Measurements from ENCODE around the gene TNFRSF1B. TPM values are rescaled to one million over a fixed set of nuclear protein-coding genes. Genes with fewer than 3 reads are reported as not detected.
A peak's percentile ranks its signal among the peaks of the same experiment; 100 is the strongest.

TNFRSF1B gene
- total RNA-seq, 2 donors from 2014 or later: 58.7 to 59.7 TPM

DNA sequence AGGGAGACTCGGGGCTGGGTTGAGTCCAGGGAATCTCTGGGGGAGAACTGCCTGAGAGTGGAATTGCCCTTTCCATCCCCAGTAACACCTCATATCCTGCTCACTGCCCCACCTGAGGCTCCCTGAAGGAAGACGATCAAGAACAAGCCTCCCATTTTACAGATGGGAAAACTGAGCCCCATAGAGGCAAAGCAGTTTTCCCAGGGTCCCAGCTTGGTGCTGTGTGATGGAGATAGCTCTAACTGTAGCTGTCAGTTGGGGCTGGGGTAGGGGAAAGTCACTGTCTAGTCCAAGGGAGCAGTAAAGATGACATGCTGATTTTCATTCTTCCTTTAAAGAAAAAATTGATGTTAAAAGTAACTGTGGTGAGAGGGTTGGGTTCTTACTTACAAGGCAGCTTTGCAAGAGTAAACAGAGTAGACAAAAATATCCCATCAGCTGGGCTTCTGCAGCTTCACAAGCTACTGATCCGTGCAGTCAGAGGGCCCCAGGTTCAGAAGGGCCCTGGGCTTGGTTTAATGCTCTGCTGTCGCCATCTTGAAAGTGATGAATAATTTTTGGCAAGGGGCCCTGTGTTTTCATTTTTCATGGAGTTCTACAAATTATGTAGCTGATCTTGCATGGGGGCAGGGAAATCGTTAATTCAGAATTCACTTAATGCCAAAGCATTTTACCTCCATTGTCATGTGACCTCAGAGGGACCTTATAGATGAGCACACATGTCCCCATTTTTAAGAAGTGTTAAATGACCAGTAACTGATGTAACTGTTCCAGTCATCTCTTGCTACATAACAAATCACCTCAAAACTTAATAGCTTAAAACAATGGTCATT lies 17.6 kb upstream of the TNFRSF1B start:
- Histone ChIP-seq H3K36me3 (no peaks in the 10 kb centered on the region), H3K4me3 (no peak overlapping the region), H3K27me3 (replicated peaks; ENCODE audit: insufficient read depth) (no peaks in the 10 kb centered on the region), H3K27ac (no peak overlapping the region), H3K9me3 (no peaks in the 10 kb centered on the region), H3K4me1 (ENCODE audit: control insufficient read depth in 1 of 2, low read depth in 2 of 2) (peaks cover 11 to 12% of the 10 kb centered on the region in 2 donors)
- no peak for TF ChIP-seq CTCF (IDR thresholded peaks at IDR 0.05)
- DNase-seq (ENCODE audit: low spot score): no peak
- no peak for ATAC-seq (ENCODE audit: insufficient number of reproducible peaks, low FRiP score, low read depth)

DNA sequence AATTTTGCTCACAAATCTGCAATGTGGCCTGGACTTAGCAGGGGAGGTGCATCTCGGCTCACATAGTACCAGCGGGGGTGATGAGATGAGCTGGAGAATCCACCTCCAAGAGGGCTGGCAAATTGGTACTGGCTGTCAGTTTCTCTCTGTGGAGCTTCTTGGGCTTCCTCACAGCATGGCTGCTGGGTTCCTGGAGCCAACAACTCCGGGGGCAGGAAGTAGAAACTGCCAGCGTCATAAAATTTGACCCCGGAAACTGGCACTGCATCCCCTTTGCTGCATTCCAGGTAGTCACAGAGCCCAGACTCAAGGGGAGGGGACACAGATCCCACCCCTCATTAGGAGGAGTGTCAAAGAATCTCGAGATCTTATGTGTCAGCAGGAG lies 17.0 kb upstream of the TNFRSF1B start:
- ATAC-seq (ENCODE audit: insufficient number of reproducible peaks, low FRiP score, low read depth): no peak
- TF ChIP-seq CTCF (IDR thresholded peaks at IDR 0.05): no peak
- H3K4me1 ChIP-seq (ENCODE audit: control insufficient read depth in 1 of 2, low read depth in 2 of 2): peaks cover 10 to 11% of the 10 kb centered on the region in 2 donors
- no peak for DNase-seq (ENCODE audit: low spot score)
- H3K9me3 ChIP-seq: no peaks in the 10 kb centered on the region
- H3K36me3 ChIP-seq: no peaks in the 10 kb centered on the region
- no peak overlapping the region for H3K27ac ChIP-seq
- H3K4me3 ChIP-seq: no peak overlapping the region
- no peaks in the 10 kb centered on the region for H3K27me3 ChIP-seq (replicated peaks; ENCODE audit: insufficient read depth)

- Histone ChIP-seq H3K4me1 (ENCODE audit: control insufficient read depth in 1 of 2, low read depth in 2 of 2) (peaks cover 10 to 11% of the 10 kb centered on the region in 2 donors), H3K9me3 (no peaks in the 10 kb centered on the region), H3K27me3 (replicated peaks; ENCODE audit: insufficient read depth) (no peaks in the 10 kb centered on the region), H3K4me3 (no peak overlapping the region), H3K36me3 (no peaks in the 10 kb centered on the region), H3K27ac (no peak overlapping the region)
- no peak for DNase-seq (ENCODE audit: low spot score)
- TF ChIP-seq CTCF (IDR thresholded peaks at IDR 0.05): no peak
- no peak for ATAC-seq (ENCODE audit: insufficient number of reproducible peaks, low FRiP score, low read depth)
Observed at GRCh38 chr1:12150456-12151200, 16.2 kb upstream of the TNFRSF1B start.

DNA sequence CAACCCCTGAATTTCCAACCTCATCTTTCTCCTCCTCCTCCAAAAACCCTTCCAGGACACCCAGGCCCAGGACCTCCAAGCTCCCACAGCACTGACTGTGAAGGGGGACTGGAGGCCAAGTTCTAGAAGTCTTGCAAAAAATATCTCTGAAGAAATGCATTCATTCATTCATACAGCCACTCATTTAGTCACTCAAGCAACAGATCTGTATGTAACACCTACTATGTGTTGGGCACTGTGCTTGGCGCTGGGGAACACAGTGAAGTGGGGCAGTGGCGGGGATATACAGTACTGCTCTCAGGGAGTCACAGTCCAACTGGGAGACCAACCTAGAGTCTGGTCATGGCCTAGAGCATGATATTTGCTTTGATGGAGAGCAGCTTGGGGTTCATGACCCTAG lies 15.3 kb upstream of the TNFRSF1B start:
- DNase-seq (ENCODE audit: low spot score) (no peak), ATAC-seq (ENCODE audit: insufficient number of reproducible peaks, low FRiP score, low read depth) (no peak)
- Histone ChIP-seq H3K4me1 (ENCODE audit: control insufficient read depth in 1 of 2, low read depth in 2 of 2) (peaks cover 10 to 11% of the 10 kb centered on the region in 2 donors), H3K4me3 (no peak overlapping the region), H3K27ac (no peak overlapping the region), H3K27me3 (replicated peaks; ENCODE audit: insufficient read depth) (no peaks in the 10 kb centered on the region), H3K36me3 (no peaks in the 10 kb centered on the region), H3K9me3 (no peaks in the 10 kb centered on the region)
- TF ChIP-seq CTCF (IDR thresholded peaks at IDR 0.05): no peak

GRCh38 chr1:12152113-12152891 lies 14.5 kb upstream of the TNFRSF1B start:
- Histone ChIP-seq H3K4me3 (no peak overlapping the region), H3K27ac (peak overlapping the region in 1 of 2 donors; percentile 27), H3K27me3 (replicated peaks; ENCODE audit: insufficient read depth) (no peaks in the 10 kb centered on the region), H3K36me3 (no peaks in the 10 kb centered on the region), H3K4me1 (ENCODE audit: control insufficient read depth in 1 of 2, low read depth in 2 of 2) (peaks cover 10 to 11% of the 10 kb centered on the region in 2 donors), H3K9me3 (no peaks in the 10 kb centered on the region)
- TF ChIP-seq CTCF (IDR thresholded peaks at IDR 0.05): no peak
- ATAC-seq (ENCODE audit: insufficient number of reproducible peaks, low FRiP score, low read depth): no peak
- no peak for DNase-seq (ENCODE audit: low spot score)

All from thoracic aorta (tissue), 2 donors.